C4-2B (cell line): ENCODE measurements around the gene HYAL3.

ENCODE experiments used
- CTCF ChIP-seq: fragments of 450-650 bp; conservative IDR thresholded peaks from 2 replicates; pipeline ENCODE4 v1.5.1; 2017; ENCODE audit warnings: mild to moderate bottlenecking
- ZFX ChIP-seq: fragments of 450-650 bp; IDR thresholded peaks from 2 replicates; pipeline ENCODE4 v1.6.1; 2017

GRCh38 chr3:50345586-50346234, 46.5 kb upstream of the HYAL3 start, which contains the start of gene ZMYND10:
- TF ChIP-seq CTCF (no peak), ZFX (no peak)
